HG03045 (cell line): Measurements from ENCODE around the gene ST6GALNAC3.
"Not testable (repeated sequence)": the region's sequence is repeated elsewhere in the genome, so short reads cannot be mapped to it uniquely, and the experiment has no call there.

Experiments used
- ATAC-seq: cut with Tn5 transposase; IDR thresholded peaks from one replicate; pipeline ENCODE4 v1.9.1; 2021; ENCODE audit warnings: mild to moderate bottlenecking, moderate library complexity; ENCODE audit not compliant: unreplicated experiment

The ST6GALNAC3 gene

GRCh38 chr1:76070538-76070937 is 4.0 kb upstream of the ST6GALNAC3 start:
- ATAC-seq = no peak

GRCh38 chr1:76073481-76073880 is 1.1 kb upstream of the ST6GALNAC3 start:
- no peak for ATAC-seq

- no peak for ATAC-seq
Observed at GRCh38 chr1:76075188-76075489, 593 bp downstream of the ST6GALNAC3 start.

- ATAC-seq = no peak
Observed at GRCh38 chr1:76075877-76076276, 1.3 kb downstream of the ST6GALNAC3 start.

- no peak for ATAC-seq
Observed at GRCh38 chr1:76079475-76080227, 5.1 kb downstream of the ST6GALNAC3 start.

- no peak for ATAC-seq
Observed at GRCh38 chr1:76080552-76081079, 6.1 kb downstream of the ST6GALNAC3 start.

GRCh38 chr1:76082062-76082461 is 7.5 kb downstream of the ST6GALNAC3 start:
- ATAC-seq = no peak

- ATAC-seq = no peak
Observed at GRCh38 chr1:76083189-76083588, 8.6 kb downstream of the ST6GALNAC3 start.

GRCh38 chr1:76084029-76084627 is 9.6 kb downstream of the ST6GALNAC3 start:
- ATAC-seq = no peak

GRCh38 chr1:76084685-76085084 is 10.1 kb downstream of the ST6GALNAC3 start:
- ATAC-seq = no peak

- ATAC-seq = no peak
Observed at GRCh38 chr1:76086109-76086508, 11.6 kb downstream of the ST6GALNAC3 start.

GRCh38 chr1:76086597-76086996 is 12.1 kb downstream of the ST6GALNAC3 start:
- no peak for ATAC-seq

GRCh38 chr1:76090283-76091203 is 16.0 kb downstream of the ST6GALNAC3 start:
- no peak for ATAC-seq

- ATAC-seq = no peak
Observed at GRCh38 chr1:76092812-76093211, 18.3 kb downstream of the ST6GALNAC3 start.

- ATAC-seq = no peak
Observed at GRCh38 chr1:76093522-76094312, 19.2 kb downstream of the ST6GALNAC3 start.

- ATAC-seq = no peak
Observed at GRCh38 chr1:76095802-76096201, 21.3 kb downstream of the ST6GALNAC3 start.

- not testable (repeated sequence) for ATAC-seq
Observed at GRCh38 chr1:76097064-76097463, 22.5 kb downstream of the ST6GALNAC3 start.

GRCh38 chr1:76098845-76099244 is 24.3 kb downstream of the ST6GALNAC3 start:
- ATAC-seq = no peak

GRCh38 chr1:76101548-76101947 is 27.0 kb downstream of the ST6GALNAC3 start:
- no peak for ATAC-seq

GRCh38 chr1:76102046-76102445 is 27.5 kb downstream of the ST6GALNAC3 start:
- ATAC-seq = no peak

GRCh38 chr1:76103034-76103433 is 28.5 kb downstream of the ST6GALNAC3 start:
- no peak for ATAC-seq
